Type B pancreatic cell (in vitro differentiated cells): ENCODE data around the gene GAPT. TPM values are rescaled to one million over a fixed set of nuclear protein-coding genes. Genes with fewer than 3 reads are reported as not detected.

Experiments
- DNase-seq: peaks from one replicate; pipeline ENCODE4 v3.0.0; 2021; ENCODE audit warnings: mixed read lengths; ENCODE audit not compliant: unreplicated experiment; ENCODE audit errors: extremely low spot score
- H3K27ac Mint-ChIP-seq: 2 replicates; pipeline ENCODE4 v1.8.0; 2021; ENCODE audit warnings: mild to moderate bottlenecking, mixed read lengths
- H3K27me3 Mint-ChIP-seq: 2 replicates; pipeline ENCODE4 v1.8.0; 2021; ENCODE audit warnings: mixed read lengths
- H3K36me3 Mint-ChIP-seq: 2 replicates; pipeline ENCODE4 v1.8.0; 2021; ENCODE audit warnings: mixed read lengths
- H3K4me1 Mint-ChIP-seq: one replicate; pipeline ENCODE4 v1.8.0; 2021; ENCODE audit warnings: mixed read lengths; ENCODE audit not compliant: unreplicated experiment
- H3K4me3 Mint-ChIP-seq: 2 replicates; pipeline ENCODE4 v1.8.0; 2021; ENCODE audit warnings: mild to moderate bottlenecking, mixed read lengths
- H3K9me3 Mint-ChIP-seq: 2 replicates; pipeline ENCODE4 v1.8.0; 2021; ENCODE audit warnings: mixed read lengths
- total RNA-seq: library from RNA; stranded (reverse); gene quantifications from 2 replicates; pipeline ENCODE4 v1.2.1, GENCODE V29; 2021; ENCODE audit warnings: low replicate concordance
- TF ChIP-seq, protein P1 (sequence below): fragments of 200-600 bp; sonication (generic); conservative IDR thresholded peaks from 2 replicates; pipeline ENCODE4 v1.5.0; 2021; ENCODE audit warnings: antibody characterized with exemption, mild to moderate bottlenecking

The GAPT gene
- total RNA-seq, 1 donor from 2014 or later = not detected

DNA sequence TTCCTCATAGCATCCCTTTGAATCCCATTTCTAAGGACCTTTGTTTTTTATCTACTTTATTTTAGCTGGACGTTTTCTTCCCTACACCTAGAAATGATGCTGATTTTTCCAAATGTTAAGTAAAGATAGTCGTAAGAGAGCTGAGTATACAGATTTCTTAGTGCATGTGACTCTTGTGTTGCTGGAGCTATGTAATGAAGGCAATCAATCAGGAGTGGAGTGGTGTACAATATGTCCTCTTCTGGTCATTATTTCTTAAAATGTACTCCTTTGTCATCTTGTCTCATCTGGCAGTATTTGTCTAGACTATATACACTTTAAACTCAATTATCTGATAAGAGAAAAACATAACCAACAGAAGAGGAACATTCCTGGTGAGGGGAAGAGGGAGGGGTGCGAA, 13.5 kb downstream of the GAPT start:
- H3K27ac Mint-ChIP-seq = no peak overlapping the region
- H3K4me3 Mint-ChIP-seq = no peak overlapping the region
- peaks cover 4% of the 10 kb centered on the region for H3K27me3 Mint-ChIP-seq
- no peaks in the 10 kb centered on the region for H3K9me3 Mint-ChIP-seq
- H3K36me3 Mint-ChIP-seq = no peaks in the 10 kb centered on the region
- TF ChIP-seq, protein P1, sequence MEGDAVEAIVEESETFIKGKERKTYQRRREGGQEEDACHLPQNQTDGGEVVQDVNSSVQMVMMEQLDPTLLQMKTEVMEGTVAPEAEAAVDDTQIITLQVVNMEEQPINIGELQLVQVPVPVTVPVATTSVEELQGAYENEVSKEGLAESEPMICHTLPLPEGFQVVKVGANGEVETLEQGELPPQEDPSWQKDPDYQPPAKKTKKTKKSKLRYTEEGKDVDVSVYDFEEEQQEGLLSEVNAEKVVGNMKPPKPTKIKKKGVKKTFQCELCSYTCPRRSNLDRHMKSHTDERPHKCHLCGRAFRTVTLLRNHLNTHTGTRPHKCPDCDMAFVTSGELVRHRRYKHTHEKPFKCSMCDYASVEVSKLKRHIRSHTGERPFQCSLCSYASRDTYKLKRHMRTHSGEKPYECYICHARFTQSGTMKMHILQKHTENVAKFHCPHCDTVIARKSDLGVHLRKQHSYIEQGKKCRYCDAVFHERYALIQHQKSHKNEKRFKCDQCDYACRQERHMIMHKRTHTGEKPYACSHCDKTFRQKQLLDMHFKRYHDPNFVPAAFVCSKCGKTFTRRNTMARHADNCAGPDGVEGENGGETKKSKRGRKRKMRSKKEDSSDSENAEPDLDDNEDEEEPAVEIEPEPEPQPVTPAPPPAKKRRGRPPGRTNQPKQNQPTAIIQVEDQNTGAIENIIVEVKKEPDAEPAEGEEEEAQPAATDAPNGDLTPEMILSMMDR = no peak
- peaks cover 7% of the 10 kb centered on the region for H3K4me1 Mint-ChIP-seq
- no peak for DNase-seq

- Mint-ChIP-seq H3K9me3 (no peaks in the 10 kb centered on the region), H3K4me3 (no peak overlapping the region), H3K36me3 (no peaks in the 10 kb centered on the region), H3K27me3 (peaks cover 4% of the 10 kb centered on the region), H3K27ac (no peak overlapping the region), H3K4me1 (peaks cover 7% of the 10 kb centered on the region)
- TF ChIP-seq, protein P1 = no peak
- no peak for DNase-seq
Observed at GRCh38 chr5:58505502-58505901, 14.3 kb downstream of the GAPT start.

DNA sequence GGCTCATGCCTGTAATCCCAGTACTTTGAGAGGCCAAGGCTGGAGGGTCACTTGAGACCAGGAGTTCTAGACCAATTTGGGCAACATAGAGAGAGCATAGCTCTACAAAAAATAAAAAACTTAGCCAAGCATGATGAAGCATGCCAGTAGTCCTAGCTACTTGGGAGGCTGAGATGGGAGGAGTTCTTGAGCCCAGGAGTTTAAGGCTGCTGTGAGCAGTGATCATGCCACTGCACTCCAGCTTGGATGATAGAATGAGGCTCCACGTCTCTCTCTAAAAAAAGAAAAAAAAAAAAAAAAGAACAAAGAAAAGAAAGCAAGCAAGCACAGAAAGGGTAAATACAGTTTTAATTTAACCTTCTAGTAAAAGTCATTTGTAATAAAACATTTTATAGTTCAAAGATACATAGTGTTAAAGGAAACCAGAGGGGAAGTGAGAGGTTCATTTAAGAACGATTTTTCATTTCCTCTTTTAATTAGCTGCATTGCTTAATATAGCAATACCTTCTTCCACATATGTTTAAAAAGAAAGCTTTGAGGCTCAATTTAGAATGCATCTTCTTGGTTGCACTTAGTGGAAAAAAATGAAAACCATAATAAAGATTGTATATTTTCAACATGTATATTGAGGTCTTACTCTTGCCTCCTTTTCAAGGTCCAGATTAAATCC, 14.9 kb downstream of the GAPT start:
- no peak for DNase-seq
- TF ChIP-seq, protein P1 = no peak
- no peak overlapping the region for H3K4me3 Mint-ChIP-seq
- no peaks in the 10 kb centered on the region for H3K9me3 Mint-ChIP-seq
- peaks cover 7% of the 10 kb centered on the region for H3K4me1 Mint-ChIP-seq
- peaks cover 4% of the 10 kb centered on the region for H3K27me3 Mint-ChIP-seq
- H3K36me3 Mint-ChIP-seq = no peaks in the 10 kb centered on the region
- H3K27ac Mint-ChIP-seq = no peak overlapping the region

- Mint-ChIP-seq H3K4me3 (no peak overlapping the region), H3K4me1 (peaks cover 7% of the 10 kb centered on the region), H3K36me3 (no peaks in the 10 kb centered on the region), H3K27ac (no peak overlapping the region), H3K27me3 (peaks cover 4% of the 10 kb centered on the region), H3K9me3 (no peaks in the 10 kb centered on the region)
- no peak for DNase-seq
- TF ChIP-seq, protein P1 = no peak
Observed at GRCh38 chr5:58507715-58508114, 16.5 kb downstream of the GAPT start.

- H3K9me3 Mint-ChIP-seq = peaks cover 6% of the 10 kb centered on the region
- H3K27me3 Mint-ChIP-seq = peaks cover 3% of the 10 kb centered on the region
- TF ChIP-seq, protein P1 = no peak
- H3K36me3 Mint-ChIP-seq = no peaks in the 10 kb centered on the region
- no peak overlapping the region for H3K27ac Mint-ChIP-seq
- H3K4me3 Mint-ChIP-seq = no peak overlapping the region
- no peaks in the 10 kb centered on the region for H3K4me1 Mint-ChIP-seq
- DNase-seq = no peak
Observed at GRCh38 chr5:58517198-58517597, 26.0 kb downstream of the GAPT start.
